WTC11 (cell line): ENCODE results near the gene STAG1. TPM values are rescaled to one million over a fixed set of nuclear protein-coding genes. Genes with fewer than 3 reads are reported as not detected.
"Not testable (repeated sequence)": the region's sequence is repeated elsewhere in the genome, so short reads cannot be mapped to it uniquely, and the experiment has no call there.

Experiments used
- ATAC-seq: fragments of 200-7000 bp; cut with Tn5 transposase; 2 replicates; pipeline ENCODE4 v1.10.0; 2021; ENCODE audit warnings: mild to moderate bottlenecking, moderate library complexity
- CTCF ChIA-PET: fragments of 300-600 bp; sonication (Branson Sonifier 250); formaldehyde crosslinking; loops from one replicate; lab custom pipeline; 2021; ENCODE audit warnings: antibody characterized with exemption; lab: Charles Lee
- POLR2A ChIA-PET: fragments of 350-600 bp; sonication (Branson Sonifier 250); formaldehyde crosslinking; loops from one replicate; lab custom pipeline; 2021; ENCODE audit warnings: antibody characterized with exemption; lab: Charles Lee
- DNase-seq: peaks from one replicate; pipeline ENCODE4 v3.0.0; 2021; ENCODE audit warnings: low spot score
- H3K27ac Mint-ChIP-seq: 2 replicates; pipeline ENCODE4 v1.8.0; 2021; ENCODE audit warnings: mixed read lengths
- H3K27me3 Mint-ChIP-seq: 2 replicates; pipeline ENCODE4 v1.8.0; 2021; ENCODE audit warnings: low read depth, mild to moderate bottlenecking, moderate library complexity, mixed read lengths
- H3K36me3 Mint-ChIP-seq: 2 replicates; pipeline ENCODE4 v1.8.0; 2021; ENCODE audit warnings: mixed read lengths
- H3K4me1 Mint-ChIP-seq: 2 replicates; pipeline ENCODE4 v1.8.0; 2022; ENCODE audit warnings: mixed read lengths
- H3K4me3 Mint-ChIP-seq: 2 replicates; pipeline ENCODE4 v1.8.0; 2021; ENCODE audit warnings: mild to moderate bottlenecking, moderate library complexity, mixed read lengths
- H3K9me3 Mint-ChIP-seq: 2 replicates; pipeline ENCODE4 v1.8.0; 2021; ENCODE audit warnings: mixed read lengths
- ATF2 ChIP-seq: sonication (generic); formaldehyde crosslinking; IDR thresholded peaks from 2 replicates; pipeline ENCODE4 v1.8.1; 2022; ENCODE audit warnings: low read depth, missing genetic modification reagents, borderline replicate concordance
- ATF3 ChIP-seq: sonication (generic); formaldehyde crosslinking; conservative IDR thresholded peaks from 2 replicates; pipeline ENCODE4 v1.8.1; 2022; ENCODE audit warnings: mild to moderate bottlenecking, missing genetic modification reagents
- CDX4 ChIP-seq: fragments of 250-450 bp; sonication (Bioruptor Pico); IDR thresholded peaks from 2 replicates; pipeline ENCODE4 v1.9.0; 2021; ENCODE audit warnings: moderate library complexity, mild to moderate bottlenecking, inconsistent platforms, borderline replicate concordance
- ESRRA ChIP-seq: sonication (generic); formaldehyde crosslinking; IDR thresholded peaks from 2 replicates; pipeline ENCODE4 v1.8.1; 2022; ENCODE audit warnings: mild to moderate bottlenecking, missing genetic modification reagents, borderline replicate concordance
- ETV6 ChIP-seq: sonication (generic); formaldehyde crosslinking; IDR thresholded peaks from 2 replicates; pipeline ENCODE4 v1.8.1; 2022; ENCODE audit warnings: mild to moderate bottlenecking, missing genetic modification reagents
- FOXJ3 ChIP-seq: sonication (generic); formaldehyde crosslinking; IDR thresholded peaks from 2 replicates; pipeline ENCODE4 v1.9.0; 2021; ENCODE audit warnings: missing genetic modification reagents, mild to moderate bottlenecking, borderline replicate concordance
- FOXP1 ChIP-seq: sonication (generic); formaldehyde crosslinking; IDR thresholded peaks from 2 replicates; pipeline ENCODE4 v1.8.0; 2022; ENCODE audit warnings: missing genetic modification reagents, mild to moderate bottlenecking, moderate library complexity, borderline replicate concordance
- IRF1 ChIP-seq: sonication (generic); formaldehyde crosslinking; IDR thresholded peaks from 2 replicates; pipeline ENCODE4 v1.8.0; 2023; ENCODE audit warnings: missing genetic modification reagents
- JAZF1 ChIP-seq: fragments of 250-450 bp; sonication (Bioruptor Pico); IDR thresholded peaks from 2 replicates; pipeline ENCODE4 v1.9.0; 2021; ENCODE audit warnings: moderate library complexity, mild to moderate bottlenecking, inconsistent platforms
- NFATC4 ChIP-seq: fragments of 250-450 bp; sonication (Bioruptor Pico); IDR thresholded peaks from 2 replicates; pipeline ENCODE4 v1.9.0; 2021; ENCODE audit warnings: mild to moderate bottlenecking
- NFE2L1 ChIP-seq: sonication (generic); formaldehyde crosslinking; IDR thresholded peaks from 2 replicates; pipeline ENCODE4 v1.8.1; 2023; ENCODE audit warnings: missing genetic modification reagents
- NFYB ChIP-seq: sonication (generic); formaldehyde crosslinking; conservative IDR thresholded peaks from 2 replicates; pipeline ENCODE4 v1.8.0; 2022; ENCODE audit warnings: low read depth, missing genetic modification reagents
- RELA ChIP-seq: sonication (generic); formaldehyde crosslinking; IDR thresholded peaks from 2 replicates; pipeline ENCODE4 v1.8.1; 2022; ENCODE audit warnings: missing genetic modification reagents, mild to moderate bottlenecking, borderline replicate concordance
- TEAD1 ChIP-seq: sonication (generic); formaldehyde crosslinking; IDR thresholded peaks from 2 replicates; pipeline ENCODE4 v1.8.0; 2022; ENCODE audit warnings: mild to moderate bottlenecking, missing genetic modification reagents
- TP53 ChIP-seq: sonication (generic); formaldehyde crosslinking; IDR thresholded peaks from 2 replicates; pipeline ENCODE4 v1.8.1; 2023; ENCODE audit warnings: mild to moderate bottlenecking, missing genetic modification reagents
- ZNF121 ChIP-seq: sonication (generic); formaldehyde crosslinking; IDR thresholded peaks from 2 replicates; pipeline ENCODE4 v1.8.0; 2023; ENCODE audit warnings: missing genetic modification reagents
- ZNF232 ChIP-seq: sonication (generic); formaldehyde crosslinking; IDR thresholded peaks from 2 replicates; pipeline ENCODE4 v1.8.0; 2022; ENCODE audit warnings: mild to moderate bottlenecking, missing genetic modification reagents
- total RNA-seq: library from RNA; stranded (reverse); gene quantifications from 3 replicates; pipeline ENCODE4 v1.2.3, GENCODE V29; 2021

Gene STAG1
- total RNA-seq, 1 experiment from 2014 or later, result 20.7 TPM

GRCh38 chr3:136675150-136675858, 76.9 kb downstream of the STAG1 start (continued):
- no peak for TF ChIP-seq ATF2 (CRISPR knock-in tag)

- no peaks in the 10 kb centered on the region for H3K9me3 Mint-ChIP-seq
- H3K4me1 Mint-ChIP-seq, result no peaks in the 10 kb centered on the region
- no peaks in the 10 kb centered on the region for H3K36me3 Mint-ChIP-seq
- TF ChIP-seq ATF3 (CRISPR knock-in tag), result no peak
- TF ChIP-seq NFATC4 (CRISPR knock-in tag), result no peak
- TF ChIP-seq FOXJ3 (CRISPR knock-in tag), result no peak
- no peak for TF ChIP-seq ZNF232 (CRISPR knock-in tag)
- TF ChIP-seq IRF1 (CRISPR knock-in tag), result no peak
- H3K27ac Mint-ChIP-seq, result no peak overlapping the region
- POLR2A ChIA-PET, result no interaction called here
- no peak for DNase-seq
- ATAC-seq, result no peak
- CTCF ChIA-PET, result interaction anchor here (0.9 kb wide), 1 partner anchor 80 kb away, joined by 4 read pairs; the partner anchor contains the start of gene STAG1
- no peaks in the 10 kb centered on the region for H3K27me3 Mint-ChIP-seq
- H3K4me3 Mint-ChIP-seq, result no peak overlapping the region
These were observed 79.7 kb downstream of the STAG1 start for GRCh38 chr3:136672457-136672856.

- CTCF ChIA-PET, result interaction anchor here (0.9 kb wide), 1 partner anchor 80 kb away, joined by 4 read pairs; the partner anchor contains the start of gene STAG1
These were observed 80.3 kb downstream of the STAG1 start for GRCh38 chr3:136671921-136672320.

GRCh38 chr3:136670166-136670565, 82.0 kb downstream of the STAG1 start:
- H3K36me3 Mint-ChIP-seq, result no peaks in the 10 kb centered on the region

More at GRCh38 chr3:136671921-136672320, 80.3 kb downstream of the STAG1 start:
- Mint-ChIP-seq H3K36me3 (no peaks in the 10 kb centered on the region), H3K4me1 (no peaks in the 10 kb centered on the region)
- no peak for TF ChIP-seq NFE2L1 (CRISPR knock-in tag)
- no peak for TF ChIP-seq TEAD1 (CRISPR knock-in tag)
- TF ChIP-seq NFYB (CRISPR knock-in tag), result no peak
- TF ChIP-seq, all 79 proteins: peak for 0
- H3K9me3 Mint-ChIP-seq, result no peaks in the 10 kb centered on the region
- H3K27ac Mint-ChIP-seq, result no peak overlapping the region
- no peak for DNase-seq
- POLR2A ChIA-PET, result no interaction called here
- no peak overlapping the region for H3K4me3 Mint-ChIP-seq
- no peaks in the 10 kb centered on the region for H3K27me3 Mint-ChIP-seq
- no peak for ATAC-seq

GRCh38 chr3:136667081-136667480, 85.1 kb downstream of the STAG1 start:
- ATAC-seq, result no peak
- no peaks in the 10 kb centered on the region for H3K36me3 Mint-ChIP-seq
- no peaks in the 10 kb centered on the region for H3K9me3 Mint-ChIP-seq
- H3K4me1 Mint-ChIP-seq, result peaks cover 10% of the 10 kb centered on the region
- POLR2A ChIA-PET, result no interaction called here
- no peak for TF ChIP-seq JAZF1
- no peak for TF ChIP-seq ETV6
- TF ChIP-seq RELA (CRISPR knock-in tag), result no peak
- TF ChIP-seq FOXP1 (CRISPR knock-in tag), result no peak
- TF ChIP-seq TP53 (CRISPR knock-in tag), result no peak
- TF ChIP-seq, all 79 proteins: peak for 0
- H3K27me3 Mint-ChIP-seq, result no peaks in the 10 kb centered on the region
- no peak overlapping the region for H3K4me3 Mint-ChIP-seq
- DNase-seq, result no peak
- CTCF ChIA-PET, result interaction anchor here (1.6 kb wide), 1 partner anchor 86 kb away, joined by 7 read pairs; the partner anchor contains the start of gene STAG1
- no peak overlapping the region for H3K27ac Mint-ChIP-seq

More at GRCh38 chr3:136670166-136670565, 82.0 kb downstream of the STAG1 start:
- no peak for ATAC-seq
- no peak for DNase-seq
- no peak for TF ChIP-seq ZNF121 (CRISPR knock-in tag)
- TF ChIP-seq ATF3 (CRISPR knock-in tag), result no peak
- TF ChIP-seq ESRRA (CRISPR knock-in tag), result no peak
- no peak for TF ChIP-seq CDX4 (CRISPR knock-in tag)
- TF ChIP-seq, all 79 proteins: peak for 0
- Mint-ChIP-seq H3K4me3 (no peak overlapping the region), H3K4me1 (peaks cover 3% of the 10 kb centered on the region; the same call in 1 of the 2 replicates), H3K27ac (no peak overlapping the region), H3K9me3 (no peaks in the 10 kb centered on the region), H3K27me3 (no peaks in the 10 kb centered on the region)
- POLR2A ChIA-PET, result no interaction called here
- CTCF ChIA-PET, result no interaction called here

- H3K36me3 Mint-ChIP-seq, H3K9me3 Mint-ChIP-seq, DNase-seq, H3K4me3 Mint-ChIP-seq, H3K27me3 Mint-ChIP-seq, ATAC-seq, POLR2A ChIA-PET: not testable (repeated sequence)
- H3K4me1 Mint-ChIP-seq, result peaks cover 10% of the 10 kb centered on the region
- peak overlapping the region; percentile 66 for H3K27ac Mint-ChIP-seq
- CTCF ChIA-PET, result interaction anchor here (1.6 kb wide), 1 partner anchor 86 kb away, joined by 7 read pairs; the partner anchor contains the start of gene STAG1
These were observed 85.9 kb downstream of the STAG1 start for GRCh38 chr3:136666301-136666700.
